Body of pancreas (tissue), 4 donors: ENCODE measurements around the gene KRT79.

ENCODE experiments used
- POLR2A ChIP-seq, 3 donors: fragments of 450-650 bp; IDR thresholded peaks; one replicate each; pipeline ENCODE4 v1.6.1; 2016; ENCODE audit warnings: antibody characterized with exemption in 3 of 3, mild to moderate bottlenecking in 2 of 3
- TF ChIP-seq, protein P1 (sequence below), 7 experiments: fragments of 450-650 bp in 4 of 7; fragments of 200-600 bp in 3 of 7; sonication (generic) in 3 of 7; IDR thresholded peaks; one replicate each; pipeline ENCODE4 v1.5.1; 2016 to 2019; ENCODE audit warnings: antibody characterized with exemption in 7 of 7

DNA sequence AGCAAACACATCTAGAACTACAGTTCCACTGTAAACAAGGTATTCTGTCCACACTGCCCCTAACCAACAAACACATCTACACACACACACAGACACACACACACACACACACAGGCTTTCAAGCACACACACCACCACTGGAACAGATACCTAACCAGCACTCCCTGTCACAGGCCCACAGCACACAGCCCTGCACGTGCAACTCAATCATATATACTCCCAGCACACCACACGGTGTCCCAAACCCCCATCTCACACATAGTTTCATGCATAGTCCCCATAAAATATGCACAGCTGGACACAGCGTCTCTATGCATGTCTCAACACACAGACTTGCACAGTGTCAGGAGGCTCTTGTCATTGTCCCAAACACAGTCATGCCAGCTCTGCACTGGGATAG is 43.1 kb upstream of the KRT79 start:
- TF ChIP-seq, protein P1, sequence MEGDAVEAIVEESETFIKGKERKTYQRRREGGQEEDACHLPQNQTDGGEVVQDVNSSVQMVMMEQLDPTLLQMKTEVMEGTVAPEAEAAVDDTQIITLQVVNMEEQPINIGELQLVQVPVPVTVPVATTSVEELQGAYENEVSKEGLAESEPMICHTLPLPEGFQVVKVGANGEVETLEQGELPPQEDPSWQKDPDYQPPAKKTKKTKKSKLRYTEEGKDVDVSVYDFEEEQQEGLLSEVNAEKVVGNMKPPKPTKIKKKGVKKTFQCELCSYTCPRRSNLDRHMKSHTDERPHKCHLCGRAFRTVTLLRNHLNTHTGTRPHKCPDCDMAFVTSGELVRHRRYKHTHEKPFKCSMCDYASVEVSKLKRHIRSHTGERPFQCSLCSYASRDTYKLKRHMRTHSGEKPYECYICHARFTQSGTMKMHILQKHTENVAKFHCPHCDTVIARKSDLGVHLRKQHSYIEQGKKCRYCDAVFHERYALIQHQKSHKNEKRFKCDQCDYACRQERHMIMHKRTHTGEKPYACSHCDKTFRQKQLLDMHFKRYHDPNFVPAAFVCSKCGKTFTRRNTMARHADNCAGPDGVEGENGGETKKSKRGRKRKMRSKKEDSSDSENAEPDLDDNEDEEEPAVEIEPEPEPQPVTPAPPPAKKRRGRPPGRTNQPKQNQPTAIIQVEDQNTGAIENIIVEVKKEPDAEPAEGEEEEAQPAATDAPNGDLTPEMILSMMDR (IDR thresholded peaks at IDR 0.05), result no peak
- no peak for TF ChIP-seq POLR2A (IDR thresholded peaks at IDR 0.05)
